DMS53 treated with DMSO at 0.1 percent for 48 hours (cell line): ENCODE measurements around the gene FSTL4.
"Not testable (repeated sequence)": the region's sequence is repeated elsewhere in the genome, so short reads cannot be mapped to it uniquely, and the experiment has no call there.

Experiments
- DNase-seq: peaks from one replicate; lab custom pipeline; 2025; ENCODE audit not compliant: unreplicated experiment; lab: John Stamatoyannopoulos, UW

The FSTL4 gene

GRCh38 chr5:133406977-133407632 lies 205.2 kb downstream of the FSTL4 start:
- DNase-seq, result peak; percentile 85

GRCh38 chr5:133406208-133406976 lies 205.9 kb downstream of the FSTL4 start:
- no peak for DNase-seq

- no peak for DNase-seq
These were observed 206.9 kb downstream of the FSTL4 start for GRCh38 chr5:133405275-133406034.

GRCh38 chr5:133404724-133405123 lies 207.6 kb downstream of the FSTL4 start:
- no peak for DNase-seq

- no peak for DNase-seq
These were observed 208.5 kb downstream of the FSTL4 start for GRCh38 chr5:133403741-133404364.

- no peak for DNase-seq
These were observed 209.6 kb downstream of the FSTL4 start for GRCh38 chr5:133402775-133403174.

GRCh38 chr5:133401731-133402347 lies 210.5 kb downstream of the FSTL4 start:
- no peak for DNase-seq

GRCh38 chr5:133400831-133401351 lies 211.4 kb downstream of the FSTL4 start:
- no peak for DNase-seq

- no peak for DNase-seq
These were observed 212.2 kb downstream of the FSTL4 start for GRCh38 chr5:133400120-133400519.

GRCh38 chr5:133399247-133399891 lies 213.0 kb downstream of the FSTL4 start:
- DNase-seq, result no peak

GRCh38 chr5:133398646-133399101 lies 213.7 kb downstream of the FSTL4 start:
- no peak for DNase-seq

- no peak for DNase-seq
These were observed 214.2 kb downstream of the FSTL4 start for GRCh38 chr5:133397990-133398645.

GRCh38 chr5:133397348-133397747 lies 215.0 kb downstream of the FSTL4 start:
- no peak for DNase-seq

- DNase-seq, result no peak
These were observed 215.5 kb downstream of the FSTL4 start for GRCh38 chr5:133396814-133397213.

- DNase-seq, result no peak
These were observed 216.1 kb downstream of the FSTL4 start for GRCh38 chr5:133396187-133396741.

GRCh38 chr5:133395207-133395606 lies 217.1 kb downstream of the FSTL4 start:
- DNase-seq, result not testable (repeated sequence)

GRCh38 chr5:133394477-133394817 lies 217.9 kb downstream of the FSTL4 start:
- not testable (repeated sequence) for DNase-seq

GRCh38 chr5:133393776-133394476 lies 218.4 kb downstream of the FSTL4 start:
- no peak for DNase-seq

GRCh38 chr5:133392448-133392847 lies 219.9 kb downstream of the FSTL4 start:
- no peak for DNase-seq
